HepG2 (cell line): ENCODE results near the gene DSN1. TPM values are rescaled to one million over a fixed set of nuclear protein-coding genes. Genes with fewer than 3 reads are reported as not detected.
A peak's percentile ranks its signal among the peaks of the same experiment; 100 is the strongest.

Experiments
- BORCS8-MEF2B ChIP-seq: sonication (generic); formaldehyde crosslinking; IDR thresholded peaks from 2 replicates; pipeline ENCODE4 v1.8.0; 2022; ENCODE audit warnings: mild to moderate bottlenecking, missing genetic modification reagents
- CCDC6 ChIP-seq: sonication (generic); formaldehyde crosslinking; IDR thresholded peaks from 2 replicates; pipeline ENCODE4 v1.8.1; 2022; ENCODE audit warnings: mild to moderate bottlenecking, missing genetic modification reagents, moderate library complexity
- GTF2F1 ChIP-seq: fragments of 150-350 bp; IDR thresholded peaks from 2 replicates; pipeline ENCODE4 v1.6.1; 2014; ENCODE audit warnings: low read length
- HINFP ChIP-seq: sonication (generic); formaldehyde crosslinking; IDR thresholded peaks from 2 replicates; pipeline ENCODE4 v1.4.0; 2020; ENCODE audit warnings: low read depth, mild to moderate bottlenecking, missing genetic modification reagents
- MXD3 ChIP-seq: IDR thresholded peaks from 2 replicates; pipeline ENCODE4 v1.6.1; 2016; ENCODE audit warnings: mild to moderate bottlenecking, missing biosample characterization, missing genetic modification reagents
- NR2F6 ChIP-seq, 2 experiments: IDR thresholded peaks; 2 replicates each; pipeline ENCODE4 v1.6.1; 2016; ENCODE audit warnings: antibody characterized with exemption in 1 of 2, mild to moderate bottlenecking in 1 of 2
- POLR2G ChIP-seq: fragments of 200-400 bp; formaldehyde crosslinking; IDR thresholded peaks from 2 replicates; pipeline ENCODE4 v1.6.1; 2018; ENCODE audit warnings: mild to moderate bottlenecking, low read depth, low read length, moderate library complexity
- SAFB2 ChIP-seq: sonication (generic); formaldehyde crosslinking; IDR thresholded peaks from 2 replicates; pipeline ENCODE4 v1.5.1; 2020; ENCODE audit warnings: missing genetic modification reagents, low read depth, mild to moderate bottlenecking, borderline replicate concordance
- SIN3B ChIP-seq: fragments of 150-350 bp; IDR thresholded peaks from 2 replicates; pipeline ENCODE4 v1.6.1; 2014; ENCODE audit warnings: low read length
- SOX6 ChIP-seq, 2 experiments: fragments of 450-650 bp in 1 of 2; sonication (generic) in 1 of 2; formaldehyde crosslinking in 1 of 2; IDR thresholded peaks; 2 replicates each; pipeline versions ENCODE4 v1.4.0 to v1.6.1; 2017 to 2020; ENCODE audit warnings: antibody characterized with exemption in 1 of 2, mild to moderate bottlenecking in 1 of 2, missing genetic modification reagents in 1 of 2
- SPEN ChIP-seq: sonication (generic); formaldehyde crosslinking; IDR thresholded peaks from 2 replicates; pipeline ENCODE4 v1.5.1; 2020; ENCODE audit warnings: low read depth, mild to moderate bottlenecking, missing genetic modification reagents
- THAP11 ChIP-seq: IDR thresholded peaks from 2 replicates; pipeline ENCODE4 v1.6.1; 2016; ENCODE audit warnings: missing biosample characterization, missing genetic modification reagents
- ZEB1 ChIP-seq: IDR thresholded peaks from 2 replicates; pipeline ENCODE4 v1.6.1; 2012; ENCODE audit warnings: mild to moderate bottlenecking, low read depth, inconsistent platforms; ENCODE audit not compliant: insufficient replicate concordance
- ZNF816 ChIP-seq: sonication (generic); formaldehyde crosslinking; IDR thresholded peaks from 2 replicates; pipeline ENCODE4 v1.8.0; 2022; ENCODE audit warnings: missing genetic modification reagents, mild to moderate bottlenecking, borderline replicate concordance
- ZSCAN22 ChIP-seq: sonication (generic); formaldehyde crosslinking; IDR thresholded peaks from 2 replicates; pipeline ENCODE4 v1.4.0; 2020; ENCODE audit warnings: mild to moderate bottlenecking, missing genetic modification reagents
- polyA plus RNA-seq, 8 experiments: library from polyadenylated mRNA; depleted of rRNA in 3 of 8; stranded (reverse) in 7 of 8; unstranded in 1 of 8; fragments of >200 nt; fragmentation: Illumina TruSeq in 4 of 8; extraction: Trizol in 4 of 8; gene quantifications; 2 replicates each; pipeline versions ENCODE4 v1.2.1 to v1.2.3, GENCODE V29; 2011 to 2016; ENCODE audit warnings: low read depth in 4 of 8, missing spikeins in 1 of 8, mixed read lengths in 1 of 8; ENCODE audit not compliant: insufficient read depth in 1 of 8
- total RNA-seq, 5 experiments: library from RNA; depleted of rRNA; stranded (reverse); fragments of >200 nt; fragmentation: Illumina TruSeq; extraction: Trizol; gene quantifications; 2 replicates each; pipeline ENCODE4 v1.2.3, GENCODE V29; 2016; ENCODE audit warnings: low read depth in 1 of 5
- TF ChIP-seq, protein P1 (sequence below): sonication (generic); formaldehyde crosslinking; IDR thresholded peaks from 2 replicates; pipeline ENCODE4 v1.5.1; 2020; ENCODE audit warnings: mild to moderate bottlenecking, missing genetic modification reagents, borderline replicate concordance
- TF ChIP-seq, protein P2 (sequence below): sonication (generic); formaldehyde crosslinking; IDR thresholded peaks from 2 replicates; pipeline ENCODE4 v1.4.0; 2020; ENCODE audit warnings: missing genetic modification reagents
- TF ChIP-seq, protein P3 (sequence below): sonication (generic); formaldehyde crosslinking; IDR thresholded peaks from 2 replicates; pipeline ENCODE4 v1.8.0; 2022; ENCODE audit warnings: missing genetic modification reagents, mild to moderate bottlenecking, inconsistent platforms, borderline replicate concordance

Gene DSN1
- total and polyA plus RNA-seq, 2 of the 13 experiments (the other 11 are each of a cell fraction or from before 2014, with no cell fraction given): 18.7 to 53.7 TPM

DNA sequence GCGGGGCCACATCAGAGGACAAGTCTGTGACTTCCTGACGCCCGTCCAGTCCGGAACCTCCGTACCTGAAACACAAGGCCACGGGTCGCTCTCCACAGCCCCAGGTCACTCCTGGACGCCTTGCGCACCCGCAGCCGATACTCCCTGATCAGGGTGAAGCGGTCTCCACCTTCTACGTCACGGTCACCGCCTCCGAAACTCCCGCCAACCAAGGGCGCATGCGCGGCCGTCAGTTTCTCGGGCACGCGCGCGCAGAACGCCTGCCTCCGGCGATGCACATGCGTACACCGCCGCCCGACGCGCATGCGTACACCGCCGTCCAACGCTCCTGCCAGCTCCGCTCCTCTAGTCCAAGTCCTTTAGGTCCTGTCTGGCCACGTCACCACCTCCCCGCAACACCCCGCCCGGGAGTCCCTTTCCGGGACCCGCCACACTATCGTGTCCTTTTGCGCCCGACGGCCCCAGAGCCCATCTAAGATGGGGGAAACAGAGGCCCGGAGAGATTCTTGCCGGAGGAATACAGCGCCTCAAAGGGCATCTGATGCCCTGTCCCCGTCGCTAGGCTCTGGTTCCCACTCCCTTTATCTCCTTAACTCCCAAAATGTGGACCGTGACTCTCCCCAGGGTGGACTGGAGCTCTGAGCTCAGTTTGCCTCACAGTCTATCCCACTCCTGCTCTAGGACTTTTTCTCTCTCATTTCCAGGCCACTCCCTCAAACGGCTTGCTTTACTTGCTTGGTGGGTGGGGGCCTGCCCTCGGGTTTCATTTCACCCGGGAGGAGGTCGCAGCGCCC, at the start of gene DSN1 (continued):
- TF ChIP-seq ZNF816 (CRISPR knock-in tag) (peak; percentile 97; the same call in 1 of the 2 replicates), SPEN (CRISPR knock-in tag) (peak; percentile 85), NR2F6 (IDR thresholded peaks at IDR 0.05) (peak; percentile 49; the same call in 1 of the 2 replicates), NR2F6 (CRISPR knock-in tag; IDR thresholded peaks at IDR 0.05) (peak; percentile 59), HINFP (no peak; the same call in 1 of the 2 replicates), SIN3B (peak; percentile 94), CCDC6 (CRISPR knock-in tag) (peak; percentile 72; the same call in 1 of the 2 replicates), GTF2F1 (no peak), SAFB2 (CRISPR knock-in tag) (peak; percentile 77; the same call in 1 of the 2 replicates), BORCS8-MEF2B (CRISPR knock-in tag) (peak; percentile 91), SOX6 (IDR thresholded peaks at IDR 0.05) (no peak), SOX6 (CRISPR knock-in tag; IDR thresholded peaks at IDR 0.05) (peak; percentile 73), POLR2G (peak; percentile 98), ZEB1 (peak; percentile 77), MXD3 (peak; percentile 44), THAP11 (CRISPR knock-in tag) (peak; percentile 89), ZSCAN22 (CRISPR knock-in tag) (peak; percentile 56; the same call in 1 of the 2 replicates)
- TF ChIP-seq, protein P1, sequence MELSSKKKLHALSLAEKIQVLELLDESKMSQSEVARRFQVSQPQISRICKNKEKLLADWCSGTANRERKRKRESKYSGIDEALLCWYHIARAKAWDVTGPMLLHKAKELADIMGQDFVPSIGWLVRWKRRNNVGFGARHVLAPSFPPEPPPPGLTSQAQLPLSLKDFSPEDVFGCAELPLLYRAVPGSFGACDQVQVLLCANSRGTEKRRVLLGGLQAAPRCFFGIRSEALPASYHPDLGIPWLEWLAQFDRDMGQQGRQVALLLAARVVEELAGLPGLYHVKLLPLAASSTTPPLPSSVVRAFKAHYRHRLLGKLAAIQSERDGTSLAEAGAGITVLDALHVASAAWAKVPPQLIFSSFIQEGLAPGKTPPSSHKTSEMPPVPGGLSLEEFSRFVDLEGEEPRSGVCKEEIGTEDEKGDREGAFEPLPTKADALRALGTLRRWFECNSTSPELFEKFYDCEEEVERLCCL (CRISPR knock-in tag): peak; percentile 77; the same call in 1 of the 2 replicates
- TF ChIP-seq, protein P2, sequence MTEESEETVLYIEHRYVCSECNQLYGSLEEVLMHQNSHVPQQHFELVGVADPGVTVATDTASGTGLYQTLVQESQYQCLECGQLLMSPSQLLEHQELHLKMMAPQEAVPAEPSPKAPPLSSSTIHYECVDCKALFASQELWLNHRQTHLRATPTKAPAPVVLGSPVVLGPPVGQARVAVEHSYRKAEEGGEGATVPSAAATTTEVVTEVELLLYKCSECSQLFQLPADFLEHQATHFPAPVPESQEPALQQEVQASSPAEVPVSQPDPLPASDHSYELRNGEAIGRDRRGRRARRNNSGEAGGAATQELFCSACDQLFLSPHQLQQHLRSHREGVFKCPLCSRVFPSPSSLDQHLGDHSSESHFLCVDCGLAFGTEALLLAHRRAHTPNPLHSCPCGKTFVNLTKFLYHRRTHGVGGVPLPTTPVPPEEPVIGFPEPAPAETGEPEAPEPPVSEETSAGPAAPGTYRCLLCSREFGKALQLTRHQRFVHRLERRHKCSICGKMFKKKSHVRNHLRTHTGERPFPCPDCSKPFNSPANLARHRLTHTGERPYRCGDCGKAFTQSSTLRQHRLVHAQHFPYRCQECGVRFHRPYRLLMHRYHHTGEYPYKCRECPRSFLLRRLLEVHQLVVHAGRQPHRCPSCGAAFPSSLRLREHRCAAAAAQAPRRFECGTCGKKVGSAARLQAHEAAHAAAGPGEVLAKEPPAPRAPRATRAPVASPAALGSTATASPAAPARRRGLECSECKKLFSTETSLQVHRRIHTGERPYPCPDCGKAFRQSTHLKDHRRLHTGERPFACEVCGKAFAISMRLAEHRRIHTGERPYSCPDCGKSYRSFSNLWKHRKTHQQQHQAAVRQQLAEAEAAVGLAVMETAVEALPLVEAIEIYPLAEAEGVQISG (CRISPR knock-in tag): peak; percentile 64
- TF ChIP-seq, protein P3, sequence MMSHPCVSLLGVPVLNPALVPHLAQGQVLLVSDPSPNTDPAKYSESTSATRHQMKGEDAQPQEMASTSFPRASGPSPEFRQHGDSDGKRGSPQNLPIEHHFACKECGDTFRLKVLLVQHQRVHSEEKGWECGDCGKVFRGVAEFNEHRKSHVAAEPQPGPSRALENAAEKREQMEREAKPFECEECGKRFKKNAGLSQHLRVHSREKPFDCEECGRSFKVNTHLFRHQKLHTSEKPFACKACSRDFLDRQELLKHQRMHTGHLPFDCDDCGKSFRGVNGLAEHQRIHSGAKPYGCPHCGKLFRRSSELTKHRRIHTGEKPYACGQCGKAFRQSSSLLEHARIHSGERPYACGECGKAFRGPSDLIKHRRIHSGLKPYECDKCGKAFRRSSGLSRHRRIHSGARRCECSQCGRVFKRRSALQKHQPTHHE (CRISPR knock-in tag): peak; percentile 91
